ENCODE results near the gene LRRC28.

LRRC28 gene

DNA sequence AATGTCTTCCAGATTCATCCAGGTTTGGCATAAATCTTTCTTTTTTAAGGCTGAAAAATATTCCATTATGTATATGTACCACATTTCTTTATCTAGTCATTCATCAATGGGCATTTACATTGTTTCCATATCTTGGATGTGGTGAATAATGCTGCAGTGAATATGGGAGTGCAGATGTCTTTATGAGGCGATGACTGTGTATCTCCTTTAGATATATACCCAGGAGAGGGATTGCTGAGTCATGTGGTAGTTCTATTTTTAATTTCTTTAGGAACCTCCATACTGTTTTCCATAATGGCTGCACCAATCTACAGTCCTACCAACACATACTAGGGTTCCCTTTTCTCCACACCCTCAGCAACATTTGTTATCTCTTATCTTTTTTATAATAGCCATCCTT, 96.3 kb downstream of the LRRC28 start:
- Mint-ChIP-seq H3K4me1 (ENCODE audit: low read depth) (peaks cover 8% of the 10 kb centered on the region), H3K9me3 (peaks cover 5% of the 10 kb centered on the region), H3K27me3 (ENCODE audit: low read depth) (no peaks in the 10 kb centered on the region), H3K27ac (no peak overlapping the region), H3K36me3 (ENCODE audit: low read depth) (peaks cover 5% of the 10 kb centered on the region), H3K4me3 (no peak overlapping the region)
- DNase-seq (ENCODE audit: low spot score) = no peak

- no peak overlapping the region for H3K27ac Mint-ChIP-seq
- H3K4me1 Mint-ChIP-seq (ENCODE audit: low read depth) = peaks cover 8% of the 10 kb centered on the region
- H3K4me3 Mint-ChIP-seq = no peak overlapping the region
- no peaks in the 10 kb centered on the region for H3K27me3 Mint-ChIP-seq (ENCODE audit: low read depth)
- peaks cover 5% of the 10 kb centered on the region for H3K9me3 Mint-ChIP-seq
- H3K36me3 Mint-ChIP-seq (ENCODE audit: low read depth) = peaks cover 5% of the 10 kb centered on the region
- DNase-seq (ENCODE audit: low spot score) = no peak
Measured at GRCh38 chr15:99348412-99348811, 97.1 kb downstream of the LRRC28 start.

- H3K4me3 Mint-ChIP-seq = no peak overlapping the region
- H3K9me3 Mint-ChIP-seq = peaks cover 5% of the 10 kb centered on the region
- no peaks in the 10 kb centered on the region for H3K27me3 Mint-ChIP-seq (ENCODE audit: low read depth)
- no peak overlapping the region for H3K27ac Mint-ChIP-seq
- DNase-seq (ENCODE audit: low spot score) = no peak
- no peaks in the 10 kb centered on the region for H3K4me1 Mint-ChIP-seq (ENCODE audit: low read depth)
- H3K36me3 Mint-ChIP-seq (ENCODE audit: low read depth) = peaks cover 5% of the 10 kb centered on the region
Measured at GRCh38 chr15:99350408-99350807, 99.1 kb downstream of the LRRC28 start.

DNA sequence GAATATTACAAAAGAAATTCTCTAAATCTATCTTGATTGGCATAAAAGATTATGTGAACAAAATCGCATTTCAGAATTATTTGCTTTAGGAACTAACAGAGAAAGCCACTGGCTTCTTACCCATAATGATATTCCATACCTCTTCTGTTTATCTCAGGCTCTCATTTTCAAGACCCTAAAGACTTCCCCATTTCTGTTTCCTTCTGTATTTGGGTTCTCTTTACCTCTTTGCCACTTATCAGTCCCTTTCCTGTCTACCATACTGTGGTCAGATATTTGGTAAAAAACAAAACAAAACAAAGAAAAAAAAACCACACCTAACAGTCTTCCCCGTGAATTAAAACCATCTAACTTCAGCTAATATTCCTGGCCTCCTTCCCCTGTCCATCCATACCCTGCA, 108.5 kb downstream of the LRRC28 start:
- Mint-ChIP-seq H3K9me3 (no peaks in the 10 kb centered on the region), H3K27me3 (ENCODE audit: low read depth) (no peaks in the 10 kb centered on the region), H3K4me3 (no peak overlapping the region), H3K36me3 (ENCODE audit: low read depth) (peaks cover 16% of the 10 kb centered on the region), H3K4me1 (ENCODE audit: low read depth) (peaks cover 6% of the 10 kb centered on the region), H3K27ac (no peak overlapping the region)
- no peak for DNase-seq (ENCODE audit: low spot score)

DNA sequence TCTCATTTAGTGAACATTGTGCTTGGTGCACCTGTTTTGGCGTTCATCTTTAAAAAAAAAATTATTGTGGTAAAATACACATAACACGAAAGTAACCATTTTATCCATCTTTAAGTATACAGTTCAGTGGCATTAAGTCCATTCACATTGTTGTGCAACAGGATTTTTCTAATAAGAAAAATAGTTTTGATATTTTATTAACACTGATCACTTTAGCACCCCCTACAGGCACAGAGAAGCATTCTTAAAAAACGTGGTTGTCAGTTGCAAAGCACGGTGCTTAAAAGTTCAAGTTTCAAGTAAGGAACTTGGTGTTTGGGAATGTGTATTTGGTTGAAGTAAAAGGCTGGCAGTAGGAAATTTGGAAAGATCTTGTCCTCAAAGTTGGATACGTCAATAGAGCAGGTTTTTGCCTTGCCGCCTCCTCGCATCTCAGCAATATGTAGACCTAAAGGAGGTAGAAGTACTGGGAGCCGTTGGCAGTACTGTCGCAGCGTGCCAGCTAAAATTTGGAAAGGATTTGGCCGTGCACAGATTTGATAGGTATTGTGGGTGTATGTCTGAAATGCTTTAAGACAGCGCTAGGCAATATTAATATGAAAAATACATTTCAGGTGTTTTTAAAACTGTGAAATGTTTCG, 110.4 kb downstream of the LRRC28 start:
- no peak for DNase-seq (ENCODE audit: low spot score)
- H3K9me3 Mint-ChIP-seq = peaks cover 8% of the 10 kb centered on the region
- H3K36me3 Mint-ChIP-seq (ENCODE audit: low read depth) = peaks cover 19% of the 10 kb centered on the region
- H3K4me1 Mint-ChIP-seq (ENCODE audit: low read depth) = peaks cover 10% of the 10 kb centered on the region
- no peaks in the 10 kb centered on the region for H3K27me3 Mint-ChIP-seq (ENCODE audit: low read depth)
- H3K27ac Mint-ChIP-seq = no peak overlapping the region
- no peak overlapping the region for H3K4me3 Mint-ChIP-seq

GRCh38 chr15:99365242-99365641, 114.0 kb downstream of the LRRC28 start:
- Mint-ChIP-seq H3K36me3 (ENCODE audit: low read depth) (peaks cover 33% of the 10 kb centered on the region), H3K27ac (no peak overlapping the region), H3K4me3 (no peak overlapping the region), H3K4me1 (ENCODE audit: low read depth) (peaks cover 8% of the 10 kb centered on the region), H3K9me3 (peaks cover 11% of the 10 kb centered on the region), H3K27me3 (ENCODE audit: low read depth) (no peaks in the 10 kb centered on the region)
- no peak for DNase-seq (ENCODE audit: low spot score)

GRCh38 chr15:99366013-99366412, 114.7 kb downstream of the LRRC28 start:
- Mint-ChIP-seq H3K27ac (no peak overlapping the region), H3K9me3 (peaks cover 11% of the 10 kb centered on the region), H3K27me3 (ENCODE audit: low read depth) (no peaks in the 10 kb centered on the region), H3K4me1 (ENCODE audit: low read depth) (peaks cover 8% of the 10 kb centered on the region), H3K36me3 (ENCODE audit: low read depth) (peaks cover 33% of the 10 kb centered on the region), H3K4me3 (no peak overlapping the region)
- no peak for DNase-seq (ENCODE audit: low spot score)

- peaks cover 23% of the 10 kb centered on the region for H3K36me3 Mint-ChIP-seq (ENCODE audit: low read depth)
- no peak overlapping the region for H3K4me3 Mint-ChIP-seq
- no peak overlapping the region for H3K27ac Mint-ChIP-seq
Measured at GRCh38 chr15:99368743-99369142, 117.5 kb downstream of the LRRC28 start.

GRCh38 chr15:99369196-99369595, 117.9 kb downstream of the LRRC28 start:
- Mint-ChIP-seq H3K36me3 (ENCODE audit: low read depth) (peaks cover 23% of the 10 kb centered on the region), H3K27me3 (ENCODE audit: low read depth) (no peaks in the 10 kb centered on the region), H3K4me3 (no peak overlapping the region), H3K27ac (no peak overlapping the region), H3K9me3 (peaks cover 11% of the 10 kb centered on the region), H3K4me1 (ENCODE audit: low read depth) (peaks cover 19% of the 10 kb centered on the region)
- DNase-seq (ENCODE audit: low spot score) = peak; percentile 18

More at GRCh38 chr15:99368743-99369142, 117.5 kb downstream of the LRRC28 start:
- H3K9me3 Mint-ChIP-seq = peaks cover 11% of the 10 kb centered on the region
- H3K4me1 Mint-ChIP-seq (ENCODE audit: low read depth) = peaks cover 19% of the 10 kb centered on the region
- DNase-seq (ENCODE audit: low spot score) = no peak
- no peaks in the 10 kb centered on the region for H3K27me3 Mint-ChIP-seq (ENCODE audit: low read depth)

- Mint-ChIP-seq H3K36me3 (ENCODE audit: low read depth) (peaks cover 29% of the 10 kb centered on the region), H3K4me3 (no peak overlapping the region), H3K9me3 (peaks cover 23% of the 10 kb centered on the region), H3K27me3 (ENCODE audit: low read depth) (no peaks in the 10 kb centered on the region), H3K4me1 (ENCODE audit: low read depth) (peaks cover 15% of the 10 kb centered on the region), H3K27ac (peak overlapping the region; percentile 65)
- no peak for DNase-seq (ENCODE audit: low spot score)
Measured at GRCh38 chr15:99371180-99372103, 120.2 kb downstream of the LRRC28 start.

GRCh38 chr15:99385005-99385669, 133.9 kb downstream of the LRRC28 start:
- Mint-ChIP-seq H3K4me1 (ENCODE audit: low read depth) (peaks cover 11% of the 10 kb centered on the region), H3K36me3 (ENCODE audit: low read depth) (peaks cover 26% of the 10 kb centered on the region), H3K27me3 (ENCODE audit: low read depth) (no peaks in the 10 kb centered on the region), H3K4me3 (no peak overlapping the region), H3K9me3 (peaks cover 2% of the 10 kb centered on the region), H3K27ac (no peak overlapping the region)
- no peak for DNase-seq (ENCODE audit: low spot score)

- H3K27ac Mint-ChIP-seq = peak overlapping the region; percentile 77
- H3K27me3 Mint-ChIP-seq (ENCODE audit: low read depth) = no peaks in the 10 kb centered on the region
- H3K4me3 Mint-ChIP-seq = peak overlapping the region; percentile 52
- H3K9me3 Mint-ChIP-seq = peaks cover 4% of the 10 kb centered on the region
- H3K4me1 Mint-ChIP-seq (ENCODE audit: low read depth) = peaks cover 11% of the 10 kb centered on the region
- no peak for DNase-seq (ENCODE audit: low spot score)
- H3K36me3 Mint-ChIP-seq (ENCODE audit: low read depth) = peaks cover 29% of the 10 kb centered on the region
Measured at GRCh38 chr15:99385865-99386264, 134.6 kb downstream of the LRRC28 start.

DNA sequence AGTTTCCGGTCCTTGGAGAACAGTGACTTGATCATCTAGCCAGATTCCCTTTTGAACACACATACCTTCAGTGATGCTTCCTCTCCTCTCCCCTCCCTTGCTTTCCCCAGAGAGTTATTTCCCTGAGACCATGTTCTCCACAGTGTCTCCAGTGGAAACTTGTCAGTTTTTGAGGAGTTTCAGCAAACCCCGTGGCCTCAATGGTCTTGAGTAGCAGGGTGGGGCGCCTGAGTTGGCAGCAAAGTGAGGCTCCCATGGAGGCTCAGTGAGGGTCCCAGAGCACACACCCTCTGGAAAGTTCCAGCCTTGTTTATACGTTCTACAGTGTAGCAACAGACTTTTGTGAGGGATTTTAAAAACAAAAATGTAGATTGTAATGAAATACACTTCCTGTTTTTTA, 135.1 kb downstream of the LRRC28 start:
- peaks cover 26% of the 10 kb centered on the region for H3K36me3 Mint-ChIP-seq (ENCODE audit: low read depth)
- no peaks in the 10 kb centered on the region for H3K27me3 Mint-ChIP-seq (ENCODE audit: low read depth)
- H3K4me1 Mint-ChIP-seq (ENCODE audit: low read depth) = peaks cover 11% of the 10 kb centered on the region
- DNase-seq (ENCODE audit: low spot score) = no peak
- H3K27ac Mint-ChIP-seq = peak overlapping the region; percentile 77
- H3K9me3 Mint-ChIP-seq = peaks cover 7% of the 10 kb centered on the region
- peak overlapping the region; percentile 52 for H3K4me3 Mint-ChIP-seq

All from T-helper 2 cell treated with Interferon-gamma antibody and Interleukin-4, amounts not matched to agents 5 μg/mL and 100 μg/mL, for 36 hours (primary cell).